K562 (cell line): ENCODE results near the gene PRR7. TPM values are rescaled to one million over a fixed set of nuclear protein-coding genes. Genes with fewer than 3 reads are reported as not detected.
A peak's percentile ranks its signal among the peaks of the same experiment; 100 is the strongest.

Experiments used
- ARID1B ChIP-seq: fragments of 450-650 bp; IDR thresholded peaks from 2 replicates; pipeline ENCODE4 v1.6.1; 2016; ENCODE audit warnings: antibody characterized with exemption, mild to moderate bottlenecking, inconsistent platforms
- ATF6 ChIP-seq: sonication (generic); formaldehyde crosslinking; IDR thresholded peaks from 2 replicates; pipeline ENCODE4 v1.4.0; 2020; ENCODE audit warnings: mild to moderate bottlenecking, missing genetic modification reagents
- ATF7 ChIP-seq: fragments of 450-650 bp; IDR thresholded peaks from 2 replicates; pipeline ENCODE4 v1.7.1; 2014; ENCODE audit warnings: mild to moderate bottlenecking, moderate library complexity
- BRD4 ChIP-seq: fragments of 200-600 bp; sonication (generic); IDR thresholded peaks from 2 replicates; pipeline ENCODE4 v1.6.1; 2017; ENCODE audit warnings: inconsistent platforms
- CHD4 ChIP-seq: fragments of 200-600 bp; sonication (generic); IDR thresholded peaks from 3 replicates; pipeline ENCODE4 v1.6.1; 2012; ENCODE audit warnings: low read depth, mild to moderate bottlenecking, mixed read lengths, low read length, inconsistent platforms; ENCODE audit not compliant: insufficient read depth, insufficient replicate concordance, poor library complexity, severe bottlenecking
- FOSL1 ChIP-seq: fragments of 200-800 bp; sonication (Bioruptor generic); conservative IDR thresholded peaks from 2 replicates; pipeline ENCODE4 v1.6.1; 2016; ENCODE audit warnings: missing genetic modification characterization, missing compliant biosample characterization
- HCFC1 ChIP-seq: IDR thresholded peaks from 2 replicates; pipeline ENCODE4 v1.6.1; 2012; ENCODE audit warnings: low read depth, low read length, improper control_type of control experiment
- HDAC1 ChIP-seq, 2 experiments: fragments of 450-650 bp; IDR thresholded peaks; 2 replicates each; pipeline ENCODE4 v1.6.1; 2016 to 2017; ENCODE audit warnings: inconsistent platforms in 1 of 2, mild to moderate bottlenecking in 1 of 2, moderate library complexity in 1 of 2
- KLF6 ChIP-seq: fragments of 250-450 bp; sonication (Bioruptor Pico); IDR thresholded peaks from 2 replicates; pipeline ENCODE4 v1.4.0; 2020; ENCODE audit warnings: mild to moderate bottlenecking, moderate library complexity, borderline replicate concordance
- SMARCA5 ChIP-seq: fragments of 450-650 bp; IDR thresholded peaks from 2 replicates; pipeline ENCODE4 v1.6.1; 2016
- TAF7 ChIP-seq: fragments of 450-650 bp; IDR thresholded peaks from 2 replicates; pipeline ENCODE4 v1.6.1; 2016; ENCODE audit warnings: missing genetic modification characterization, missing compliant biosample characterization
- TEAD1 ChIP-seq, 2 experiments: fragments of 450-650 bp in 1 of 2; sonication (generic) in 1 of 2; formaldehyde crosslinking; IDR thresholded peaks; 2 replicates each; pipeline versions ENCODE4 v1.4.0 to v1.8.0; 2020 to 2022; ENCODE audit warnings: mild to moderate bottlenecking in 2 of 2, missing genetic modification reagents in 1 of 2
- ZEB2 ChIP-seq: fragments of 450-650 bp; IDR thresholded peaks from 2 replicates; pipeline ENCODE4 v1.6.1; 2016
- ZFX ChIP-seq: sonication (generic); formaldehyde crosslinking; IDR thresholded peaks from 2 replicates; pipeline ENCODE4 v1.8.0; 2022; ENCODE audit warnings: mild to moderate bottlenecking, missing genetic modification reagents, moderate library complexity
- ZNF143 ChIP-seq: sonication (generic); formaldehyde crosslinking; IDR thresholded peaks from 2 replicates; pipeline ENCODE4 v1.9.0; 2022; ENCODE audit warnings: mild to moderate bottlenecking, missing genetic modification reagents
- ZNF507 ChIP-seq: conservative IDR thresholded peaks from 2 replicates; pipeline ENCODE4 v1.6.1; 2017; ENCODE audit warnings: missing genetic modification characterization, missing compliant biosample characterization
- ZNF583 ChIP-seq: fragments of 250-450 bp; sonication (Bioruptor Pico); IDR thresholded peaks from 2 replicates; pipeline ENCODE4 v1.4.0; 2020
- polyA plus RNA-seq, 8 experiments: library from polyadenylated mRNA; depleted of rRNA in 4 of 8; stranded (reverse) in 5 of 8; unstranded in 3 of 8; fragments of >200 nt; fragmentation: Nextera tagmentation in 2 of 8; fragmentation: Illumina TruSeq in 1 of 8; extraction: Ambion mirVana in 2 of 8; extraction: Trizol in 1 of 8; gene quantifications; 2 replicates each; pipeline versions ENCODE4 v1.2.1 to v1.2.3, GENCODE V29; 2011 to 2014; ENCODE audit warnings: inconsistent platforms in 1 of 8, missing spikeins in 1 of 8
- total RNA-seq, 7 experiments: library from RNA; depleted of rRNA in 6 of 7; stranded (reverse); fragments of >200 nt in 6 of 7; fragmentation: Illumina TruSeq in 2 of 7; extraction: Trizol in 2 of 7; gene quantifications; 2 replicates each; pipeline versions ENCODE4 v1.2.1 to v1.2.3, GENCODE V29; 2011 to 2021; ENCODE audit warnings: low replicate concordance in 1 of 7
- TF ChIP-seq, protein P1 (sequence below): sonication (generic); formaldehyde crosslinking; IDR thresholded peaks from 2 replicates; pipeline ENCODE4 v1.8.1; 2023; ENCODE audit warnings: mild to moderate bottlenecking, missing genetic modification reagents
- TF ChIP-seq, protein P2 (sequence below): fragments of 450-650 bp; IDR thresholded peaks from 2 replicates; pipeline ENCODE4 v1.6.1; 2016; ENCODE audit warnings: low read depth, mild to moderate bottlenecking, moderate library complexity
- TF ChIP-seq, protein P3 (sequence below): fragments of 450-650 bp; formaldehyde crosslinking; conservative IDR thresholded peaks from 2 replicates; pipeline ENCODE4 v1.4.0; 2022; ENCODE audit warnings: mild to moderate bottlenecking, missing genetic modification characterization
- TF ChIP-seq, protein P4 (sequence below): fragments of 450-650 bp; conservative IDR thresholded peaks from 2 replicates; pipeline ENCODE4 v1.6.1; 2016; ENCODE audit warnings: missing genetic modification characterization, low read depth, mild to moderate bottlenecking, missing compliant biosample characterization, moderate library complexity

PRR7 gene
- total and polyA plus RNA-seq, 9 of the 15 experiments (the other 6 are each of a cell fraction or from before 2014, with no cell fraction given) = 0.80 to 11.3 (median 10.4) TPM; not detected in 4

DNA sequence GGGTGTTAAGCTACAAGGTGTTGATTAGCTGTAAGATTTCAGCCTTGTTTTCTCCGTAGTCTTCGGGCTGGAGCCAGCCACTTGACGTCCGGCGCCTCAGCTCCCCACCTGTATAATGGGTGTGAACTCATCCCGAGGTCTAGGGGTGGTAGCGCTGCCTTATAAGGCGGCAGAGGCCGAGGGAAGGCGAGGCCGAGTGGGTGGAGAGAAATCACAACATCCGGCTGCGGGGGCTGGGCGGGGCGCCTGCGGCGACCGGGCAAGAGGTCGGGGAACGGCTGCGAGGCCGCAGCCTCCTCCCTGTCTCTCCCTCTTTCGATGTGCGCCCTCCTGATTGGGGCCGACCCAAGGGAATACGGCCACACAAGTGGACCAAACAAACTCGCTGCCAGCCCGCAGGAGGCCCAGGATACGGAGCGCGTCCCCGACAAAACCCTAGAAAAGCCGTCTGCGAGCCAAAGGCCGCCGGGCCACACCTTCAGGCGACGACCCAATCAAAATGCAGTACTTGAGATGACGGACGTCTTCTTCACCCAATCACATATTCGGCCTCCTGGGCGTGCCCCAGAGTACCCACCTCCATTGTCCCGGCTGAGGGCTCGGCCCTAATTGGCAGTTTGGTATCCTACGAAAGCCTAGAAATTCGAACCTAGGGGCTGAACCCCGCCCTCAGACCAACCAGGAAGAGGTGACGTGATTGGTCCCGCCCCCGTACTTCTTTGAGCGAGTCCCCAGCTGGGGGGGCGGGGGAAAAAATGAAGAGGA, 20.6 kb upstream of the PRR7 start (continued):
- TF ChIP-seq ZFX (CRISPR knock-in tag) (peak; percentile 94), HDAC1 (IDR thresholded peaks at IDR 0.05) (peak in 1 of 2 experiments; percentile 75; a peak in 2 of 4 replicates), ZNF143 (CRISPR knock-in tag) (no peak), ATF6 (CRISPR knock-in tag) (no peak), KLF6 (peak; percentile 77; the same call in 1 of the 2 replicates), TEAD1 (CRISPR knock-in tag; IDR thresholded peaks at IDR 0.05) (0 out of 4 replicates have a peak, but pooled peaks of 1 of the 2 experiments have one; percentile 51), ZNF507 (tag) (no peak), ZEB2 (0 out of 2 replicates have a peak, but pooled peaks have one; percentile 21), SMARCA5 (no peak), CHD4 (peak; percentile 95), ARID1B (peak; percentile 13; the same call in 1 of the 2 replicates), FOSL1 (tag) (0 out of 2 replicates have a peak, but pooled peaks have one; percentile 5), TAF7 (tag) (0 out of 2 replicates have a peak, but pooled peaks have one; percentile 8), HCFC1 (peak; percentile 50), ZNF583 (CRISPR knock-in tag) (no peak), BRD4 (no peak; the same call in 1 of the 2 replicates), ATF7 (peak; percentile 97)
- TF ChIP-seq, protein P1, sequence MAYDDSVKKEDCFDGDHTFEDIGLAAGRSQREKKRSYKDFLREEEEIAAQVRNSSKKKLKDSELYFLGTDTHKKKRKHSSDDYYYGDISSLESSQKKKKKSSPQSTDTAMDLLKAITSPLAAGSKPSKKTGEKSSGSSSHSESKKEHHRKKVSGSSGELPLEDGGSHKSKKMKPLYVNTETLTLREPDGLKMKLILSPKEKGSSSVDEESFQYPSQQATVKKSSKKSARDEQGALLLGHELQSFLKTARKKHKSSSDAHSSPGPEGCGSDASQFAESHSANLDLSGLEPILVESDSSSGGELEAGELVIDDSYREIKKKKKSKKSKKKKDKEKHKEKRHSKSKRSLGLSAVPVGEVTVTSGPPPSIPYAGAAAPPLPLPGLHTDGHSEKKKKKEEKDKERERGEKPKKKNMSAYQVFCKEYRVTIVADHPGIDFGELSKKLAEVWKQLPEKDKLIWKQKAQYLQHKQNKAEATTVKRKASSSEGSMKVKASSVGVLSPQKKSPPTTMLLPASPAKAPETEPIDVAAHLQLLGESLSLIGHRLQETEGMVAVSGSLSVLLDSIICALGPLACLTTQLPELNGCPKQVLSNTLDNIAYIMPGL = no peak; the same call in 1 of the 2 replicates
- TF ChIP-seq, protein P2, sequence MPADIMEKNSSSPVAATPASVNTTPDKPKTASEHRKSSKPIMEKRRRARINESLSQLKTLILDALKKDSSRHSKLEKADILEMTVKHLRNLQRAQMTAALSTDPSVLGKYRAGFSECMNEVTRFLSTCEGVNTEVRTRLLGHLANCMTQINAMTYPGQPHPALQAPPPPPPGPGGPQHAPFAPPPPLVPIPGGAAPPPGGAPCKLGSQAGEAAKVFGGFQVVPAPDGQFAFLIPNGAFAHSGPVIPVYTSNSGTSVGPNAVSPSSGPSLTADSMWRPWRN = peak; percentile 46
- TF ChIP-seq, protein P3, sequence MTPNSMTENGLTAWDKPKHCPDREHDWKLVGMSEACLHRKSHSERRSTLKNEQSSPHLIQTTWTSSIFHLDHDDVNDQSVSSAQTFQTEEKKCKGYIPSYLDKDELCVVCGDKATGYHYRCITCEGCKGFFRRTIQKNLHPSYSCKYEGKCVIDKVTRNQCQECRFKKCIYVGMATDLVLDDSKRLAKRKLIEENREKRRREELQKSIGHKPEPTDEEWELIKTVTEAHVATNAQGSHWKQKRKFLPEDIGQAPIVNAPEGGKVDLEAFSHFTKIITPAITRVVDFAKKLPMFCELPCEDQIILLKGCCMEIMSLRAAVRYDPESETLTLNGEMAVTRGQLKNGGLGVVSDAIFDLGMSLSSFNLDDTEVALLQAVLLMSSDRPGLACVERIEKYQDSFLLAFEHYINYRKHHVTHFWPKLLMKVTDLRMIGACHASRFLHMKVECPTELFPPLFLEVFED = no peak; the same call in 1 of the 2 replicates
- TF ChIP-seq, protein P4, sequence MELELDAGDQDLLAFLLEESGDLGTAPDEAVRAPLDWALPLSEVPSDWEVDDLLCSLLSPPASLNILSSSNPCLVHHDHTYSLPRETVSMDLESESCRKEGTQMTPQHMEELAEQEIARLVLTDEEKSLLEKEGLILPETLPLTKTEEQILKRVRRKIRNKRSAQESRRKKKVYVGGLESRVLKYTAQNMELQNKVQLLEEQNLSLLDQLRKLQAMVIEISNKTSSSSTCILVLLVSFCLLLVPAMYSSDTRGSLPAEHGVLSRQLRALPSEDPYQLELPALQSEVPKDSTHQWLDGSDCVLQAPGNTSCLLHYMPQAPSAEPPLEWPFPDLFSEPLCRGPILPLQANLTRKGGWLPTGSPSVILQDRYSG (tag) = no peak
